Kidney (tissue), 14 donors: ENCODE measurements around the gene SMYD3. TPM values are rescaled to one million over a fixed set of nuclear protein-coding genes. Genes with fewer than 3 reads are reported as not detected.

Experiments used
- DNase-seq, 5 donors: peaks; one replicate each; pipeline ENCODE4 v3.0.0-alpha.2; 2013 to 2020
- FAIRE-seq: peaks from 2 replicates; lab custom pipeline; 2012; peaks lifted over from hg19 to GRCh38; lab: Jason Lieb, UNC
- H3K27ac ChIP-seq, 2 donors: one replicate each; pipeline ENCODE4 v1.7.0; 2013; ENCODE audit warnings: low read depth in 2 of 2, low read length in 2 of 2, inconsistent platforms in 1 of 2
- H3K27me3 ChIP-seq: one replicate; pipeline ENCODE4 v1.7.1; 2013; ENCODE audit warnings: low read length, inconsistent platforms; ENCODE audit not compliant: control insufficient read depth, insufficient read depth
- H3K36me3 ChIP-seq, 3 donors: one replicate each; pipeline versions ENCODE4 v1.7.0 to v1.7.1; 2013; ENCODE audit warnings: low read length in 3 of 3, control low read depth in 1 of 3, inconsistent platforms in 1 of 3; ENCODE audit not compliant: insufficient read depth in 3 of 3, control insufficient read depth in 2 of 3
- H3K4me1 ChIP-seq, 3 donors: one replicate each; pipeline versions ENCODE4 v1.7.0 to v1.7.1; 2013; ENCODE audit warnings: low read length in 3 of 3, inconsistent platforms in 1 of 3, low read depth in 1 of 3; ENCODE audit not compliant: control insufficient read depth in 2 of 3, insufficient read depth in 2 of 3
- H3K4me3 ChIP-seq, 3 donors: one replicate each; pipeline versions ENCODE4 v1.7.0 to v1.8.1; 2013; ENCODE audit warnings: low read length in 3 of 3, control low read depth in 1 of 3, inconsistent platforms in 1 of 3
- H3K9ac ChIP-seq, 3 donors: one replicate each; pipeline versions ENCODE4 v1.7.0 to v1.7.1; 2013; ENCODE audit warnings: low read length in 3 of 3, control low read depth in 1 of 3, inconsistent platforms in 1 of 3
- H3K9me3 ChIP-seq, 3 donors: one replicate each; pipeline versions ENCODE4 v1.7.0 to v1.7.1; 2013; ENCODE audit warnings: low read length in 3 of 3, control low read depth in 1 of 3, inconsistent platforms in 1 of 3; ENCODE audit not compliant: control insufficient read depth in 2 of 3, insufficient read depth in 1 of 3
- CTCF ChIP-seq: IDR thresholded peaks from 3 replicates; pipeline ENCODE4 v1.5.1; 2012; ENCODE audit warnings: mild to moderate bottlenecking, moderate library complexity, borderline replicate concordance; ENCODE audit not compliant: insufficient read depth; ENCODE audit errors: extremely low read depth
- intact Hi-C: fragments of 100-400 bp; cut with DNase I; formaldehyde crosslinking; loops from one replicate; pipeline ENCODE4 v1.11.1; 2022
- polyA plus RNA-seq: library from polyadenylated mRNA; stranded (reverse); fragments of 350-450 nt; fragmentation: Illumina TruSeq; extraction: RNeasy Lipid Tissue Mini Kit (QIAGEN cat#74804); gene quantifications from one replicate; pipeline ENCODE4 v1.2.3, GENCODE V29; 2014; ENCODE audit warnings: low read depth, low replicate concordance; ENCODE audit not compliant: insufficient read depth
- total RNA-seq: library from RNA; stranded (reverse); fragmentation: NEBNext Ultra II Directional; extraction: Animal tissue kit (Norgen Biotek cat#: 25700); gene quantifications from one replicate; pipeline ENCODE4 v1.2.1, GENCODE V29; 2021
- donor health status: control.
- donor health status: control.
- donor health status: control.
- donor health status: control.
- donor health status: control.
- donor health status: DM: yes; HTN: yes; CAD: no.
- donor health status: Normal renal cell carcinoma (clear cell type).

The SMYD3 gene
- total and polyA plus RNA-seq, 2 donors from 2014 or later: 23.3 to 23.9 TPM

GRCh38 chr1:245896258-245896657, 610.8 kb downstream of the SMYD3 start:
- DNase-seq: no peak
- peaks cover 0 to 2% (median 0%) of the 10 kb centered on the region in 3 donors for H3K9me3 ChIP-seq
- no peaks in the 10 kb centered on the region for H3K36me3 ChIP-seq
- H3K4me1 ChIP-seq: no peaks in the 10 kb centered on the region
- no peak for FAIRE-seq
- no peak overlapping the region for H3K9ac ChIP-seq
- no peak for TF ChIP-seq CTCF
- no peaks in the 10 kb centered on the region for H3K27me3 ChIP-seq
- H3K4me3 ChIP-seq: no peak overlapping the region
- intact Hi-C loops: no loop called here
- no peak overlapping the region for H3K27ac ChIP-seq

- Histone ChIP-seq H3K9me3 (peaks cover 0 to 2% (median 0%) of the 10 kb centered on the region in 3 donors), H3K27me3 (no peaks in the 10 kb centered on the region), H3K4me1 (no peaks in the 10 kb centered on the region), H3K36me3 (no peaks in the 10 kb centered on the region), H3K27ac (no peak overlapping the region), H3K4me3 (no peak overlapping the region), H3K9ac (no peak overlapping the region)
- TF ChIP-seq CTCF: no peak
- no peak for DNase-seq
- no peak for FAIRE-seq
- intact Hi-C loops: no loop called here
Measured at GRCh38 chr1:245895455-245895959, 611.6 kb downstream of the SMYD3 start.

DNA sequence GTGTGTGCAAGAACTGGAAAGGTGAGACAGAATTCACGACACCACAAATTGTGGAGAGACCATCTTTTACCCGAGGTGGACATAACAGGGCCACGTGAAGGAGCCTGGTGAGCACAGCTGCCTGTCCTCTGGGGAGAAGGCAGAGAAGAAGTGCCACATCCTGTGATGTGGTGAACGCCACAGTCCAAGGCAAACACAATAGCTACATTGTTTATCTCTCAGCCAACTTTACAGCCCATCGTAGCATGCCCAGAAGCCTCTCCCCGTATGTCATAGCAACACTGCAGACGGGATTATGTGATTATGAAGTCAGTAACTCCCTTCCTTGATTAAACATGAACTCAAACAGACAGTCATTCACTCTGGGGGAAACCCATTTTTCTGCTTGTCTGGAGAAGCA, 612.2 kb downstream of the SMYD3 start:
- FAIRE-seq: no peak
- Histone ChIP-seq H3K36me3 (no peaks in the 10 kb centered on the region), H3K27me3 (no peaks in the 10 kb centered on the region), H3K9ac (no peak overlapping the region), H3K27ac (no peak overlapping the region), H3K4me1 (no peaks in the 10 kb centered on the region), H3K4me3 (no peak overlapping the region), H3K9me3 (peaks cover 0 to 2% (median 0%) of the 10 kb centered on the region in 3 donors)
- intact Hi-C loops: no loop called here
- TF ChIP-seq CTCF: no peak
- DNase-seq: no peak

DNA sequence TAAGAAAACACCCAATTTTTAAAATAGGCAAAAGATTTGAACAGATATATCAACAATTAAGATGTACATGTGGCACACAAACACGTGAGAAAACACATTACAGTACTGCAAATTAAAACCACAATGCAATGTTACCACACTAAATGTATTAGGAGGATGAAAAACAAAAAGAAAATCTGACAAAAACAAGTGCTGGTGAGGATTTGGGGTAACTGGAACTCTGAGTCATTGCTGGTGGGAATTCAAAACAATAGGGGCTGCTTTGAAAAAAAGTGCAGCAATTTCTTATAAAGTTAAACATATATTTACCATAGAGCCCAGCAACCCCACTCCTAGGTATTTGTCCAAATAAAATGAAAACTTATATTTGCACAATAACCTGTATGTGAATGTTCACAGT, 614.1 kb downstream of the SMYD3 start:
- Histone ChIP-seq H3K27ac (no peak overlapping the region), H3K9ac (no peak overlapping the region), H3K4me3 (no peak overlapping the region), H3K36me3 (no peaks in the 10 kb centered on the region), H3K4me1 (no peaks in the 10 kb centered on the region), H3K9me3 (peaks cover 0 to 4% (median 2%) of the 10 kb centered on the region in 3 donors), H3K27me3 (no peaks in the 10 kb centered on the region)
- no peak for TF ChIP-seq CTCF
- intact Hi-C loops: no loop called here
- DNase-seq: no peak
- FAIRE-seq: no peak
